CD14-positive monocyte (primary cell): Measurements from ENCODE around the gene ADSS1. TPM values are rescaled to one million over a fixed set of nuclear protein-coding genes. Genes with fewer than 3 reads are reported as not detected.
A peak's percentile ranks its signal among the peaks of the same experiment; 100 is the strongest.

Experiments
- DNase-seq, 3 donors: peaks; one replicate each; pipeline ENCODE4 v3.0.0-alpha.2; 2011 to 2022
- H2AFZ ChIP-seq: 2 replicates; pipeline ENCODE4 v1.6.0; 2012; ENCODE audit warnings: mild to moderate bottlenecking, low read depth, low read length, inconsistent platforms; ENCODE audit not compliant: insufficient read depth, poor library complexity, severe bottlenecking
- H3K27ac ChIP-seq, 2 donors: 1 replicate in 1 of 2; 2 replicates in 1 of 2; pipeline ENCODE4 v1.5.1; 2012 to 2013; ENCODE audit warnings: low read length in 2 of 2, control low read depth in 1 of 2, inconsistent platforms in 1 of 2, low read depth in 1 of 2, mild to moderate bottlenecking in 1 of 2
- H3K27me3 ChIP-seq, 2 donors: one replicate each; pipeline versions ENCODE4 v1.6.0 to v1.6.1; 2011 to 2013; ENCODE audit warnings: low read length in 2 of 2; ENCODE audit not compliant: control insufficient read depth in 2 of 2, insufficient read depth in 2 of 2
- H3K36me3 ChIP-seq, 2 donors: replicated peaks in 1 of 2; 1 replicate in 1 of 2; 2 replicates in 1 of 2; pipeline versions ENCODE4 v1.5.1 to v1.6.1; 2012 to 2013; ENCODE audit warnings: low read length in 2 of 2, control low read depth in 1 of 2, inconsistent platforms in 1 of 2, mild to moderate bottlenecking in 1 of 2; ENCODE audit not compliant: insufficient read depth in 2 of 2, control insufficient read depth in 1 of 2
- H3K4me1 ChIP-seq, 2 donors: 1 replicate in 1 of 2; 2 replicates in 1 of 2; pipeline versions ENCODE4 v1.5.1 to v1.6.1; 2012 to 2013; ENCODE audit warnings: low read length in 2 of 2, control low read depth in 1 of 2, inconsistent platforms in 1 of 2, mild to moderate bottlenecking in 1 of 2, moderate library complexity in 1 of 2; ENCODE audit not compliant: insufficient read depth in 2 of 2, control insufficient read depth in 1 of 2
- H3K4me2 ChIP-seq: replicated peaks from 2 replicates; pipeline ENCODE3; 2012; ENCODE audit warnings: low read length, moderate library complexity, mild to moderate bottlenecking; ENCODE audit not compliant: poor library complexity, severe bottlenecking; ENCODE audit errors: extremely low read depth
- H3K4me3 ChIP-seq, 3 experiments: fragments of 200-600 bp in 1 of 3; sonication (generic) in 1 of 3; replicated peaks in 1 of 3; 1 replicate in 2 of 3; 2 replicates in 1 of 3; pipeline ENCODE4 v1.5.1; 2011 to 2013; ENCODE audit warnings: low read length in 3 of 3, mild to moderate bottlenecking in 3 of 3, control low read depth in 2 of 3, low read depth in 2 of 3, inconsistent platforms in 1 of 3, moderate library complexity in 1 of 3
- H3K79me2 ChIP-seq: 2 replicates; pipeline ENCODE4 v1.6.0; 2012; ENCODE audit warnings: mild to moderate bottlenecking, control low read depth, inconsistent platforms, low read length, moderate library complexity; ENCODE audit not compliant: insufficient read depth
- H3K9ac ChIP-seq: 2 replicates; pipeline ENCODE4 v1.6.0; 2017; ENCODE audit warnings: low read length, mild to moderate bottlenecking; ENCODE audit not compliant: insufficient read depth, poor library complexity, severe bottlenecking
- H3K9me3 ChIP-seq, 2 donors: replicated peaks in 1 of 2; 1 replicate in 1 of 2; 2 replicates in 1 of 2; pipeline versions ENCODE4 v1.5.1 to v1.6.1; 2012 to 2013; ENCODE audit warnings: low read length in 2 of 2, control low read depth in 1 of 2; ENCODE audit not compliant: control insufficient read depth in 1 of 2, insufficient read depth in 1 of 2
- H4K20me1 ChIP-seq: 2 replicates; pipeline ENCODE4 v1.6.0; 2012; ENCODE audit warnings: mild to moderate bottlenecking, low read length, control low read depth, moderate library complexity; ENCODE audit not compliant: insufficient read depth
- H3K27ac Mint-ChIP-seq, 7 donors: one replicate each; pipeline ENCODE4 v1.8.0; 2020; ENCODE audit warnings: mild to moderate bottlenecking in 7 of 7, mixed read lengths in 7 of 7, moderate library complexity in 6 of 7, inconsistent platforms in 2 of 7
- H3K27me3 Mint-ChIP-seq, 3 donors: one replicate each; pipeline ENCODE4 v1.8.0; 2021 to 2022; ENCODE audit warnings: low read depth in 3 of 3, mild to moderate bottlenecking in 3 of 3, mixed read lengths in 3 of 3, moderate library complexity in 3 of 3, inconsistent platforms in 1 of 3
- H3K36me3 Mint-ChIP-seq, 2 donors: one replicate each; pipeline ENCODE4 v1.8.0; 2020; ENCODE audit warnings: mixed read lengths in 2 of 2, inconsistent platforms in 1 of 2, mild to moderate bottlenecking in 1 of 2
- H3K4me1 Mint-ChIP-seq: one replicate; pipeline ENCODE4 v1.8.0; 2020; ENCODE audit warnings: mild to moderate bottlenecking, mixed read lengths
- H3K4me3 Mint-ChIP-seq, 2 donors: one replicate each; pipeline ENCODE4 v1.8.0; 2020; ENCODE audit warnings: mild to moderate bottlenecking in 2 of 2, mixed read lengths in 2 of 2, moderate library complexity in 1 of 2
- H3K9me3 Mint-ChIP-seq, 7 donors: one replicate each; pipeline ENCODE4 v1.8.0; 2020 to 2022; ENCODE audit warnings: mixed read lengths in 7 of 7, mild to moderate bottlenecking in 6 of 7, moderate library complexity in 6 of 7, inconsistent platforms in 2 of 7
- WGBS: methylation state at CpG from one replicate; pipeline ENCODE4 v1.1.5; 2013; ENCODE audit warnings: missing lambda C conversion rate; ENCODE audit not compliant: insufficient coverage; 5-methylcytosine and 5-hydroxymethylcytosine counted together
- intact Hi-C, 2 donors: fragments of 100-400 bp; cut with micrococcal nuclease; formaldehyde crosslinking; loops; one replicate each; pipeline versions ENCODE4 v1.15.0 to v1.15.1; 2023
- polyA plus RNA-seq, 3 donors: library from polyadenylated mRNA; depleted of rRNA in 1 of 3; unstranded in 2 of 3; stranded (reverse) in 1 of 3; fragments of 300-500 nt in 2 of 3; fragments of >200 nt in 1 of 3; fragmentation: Illumina TruSeq in 2 of 3; gene quantifications; 1 replicate in 2 of 3; 2 replicates in 1 of 3; pipeline ENCODE4 v1.2.3, GENCODE V29; 2012 to 2021
- TF ChIP-seq, protein P1 (sequence below): fragments of 200-600 bp; IDR thresholded peaks from one replicate; pipeline ENCODE4 v1.8.0; 2022; ENCODE audit warnings: antibody characterized with exemption, mild to moderate bottlenecking

The ADSS1 gene
- polyA plus RNA-seq, 3 donors: 0.61 to 3.7 (median 0.64) TPM

DNA sequence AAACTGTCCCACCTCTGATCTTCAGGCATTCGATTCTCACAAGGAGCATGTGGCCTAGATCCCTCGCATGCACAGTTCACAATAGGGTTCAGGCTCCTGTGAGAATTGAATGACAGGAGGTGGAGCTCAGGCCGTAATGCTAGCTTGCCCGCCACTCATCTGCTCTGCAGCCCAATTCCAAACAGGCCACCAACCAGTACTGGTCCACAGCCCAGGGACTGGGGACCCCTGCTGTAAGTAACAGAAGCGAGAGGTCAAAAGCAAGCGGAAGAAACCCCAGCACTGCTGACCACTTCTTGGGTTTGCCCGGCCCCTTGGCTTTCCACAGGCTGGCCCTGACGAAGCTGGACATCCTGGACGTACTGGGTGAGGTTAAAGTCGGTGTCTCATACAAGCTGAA, 20.5 kb downstream of the ADSS1 start:
- H4K20me1 ChIP-seq: no peaks in the 10 kb centered on the region
- H3K4me2 ChIP-seq: no peak overlapping the region
- Mint-ChIP-seq H3K4me1 (peaks cover 17% of the 10 kb centered on the region), H3K36me3 (peaks cover 3 to 4% of the 10 kb centered on the region in 2 donors), H3K9me3 (no peaks in the 10 kb centered on the region), H3K4me3 (no peak overlapping the region), H3K27me3 (no peaks in the 10 kb centered on the region), H3K27ac (no peak overlapping the region)
- H3K27ac ChIP-seq: no peak overlapping the region
- no peak overlapping the region for H3K9ac ChIP-seq
- H3K27me3 ChIP-seq: no peaks in the 10 kb centered on the region
- H3K36me3 ChIP-seq: no peaks in the 10 kb centered on the region
- intact Hi-C loops: no loop called here
- H2AFZ ChIP-seq: no peak overlapping the region
- no peak for DNase-seq
- peaks cover 0 to 17% of the 10 kb centered on the region in 2 donors for H3K4me1 ChIP-seq
- TF ChIP-seq, protein P1, sequence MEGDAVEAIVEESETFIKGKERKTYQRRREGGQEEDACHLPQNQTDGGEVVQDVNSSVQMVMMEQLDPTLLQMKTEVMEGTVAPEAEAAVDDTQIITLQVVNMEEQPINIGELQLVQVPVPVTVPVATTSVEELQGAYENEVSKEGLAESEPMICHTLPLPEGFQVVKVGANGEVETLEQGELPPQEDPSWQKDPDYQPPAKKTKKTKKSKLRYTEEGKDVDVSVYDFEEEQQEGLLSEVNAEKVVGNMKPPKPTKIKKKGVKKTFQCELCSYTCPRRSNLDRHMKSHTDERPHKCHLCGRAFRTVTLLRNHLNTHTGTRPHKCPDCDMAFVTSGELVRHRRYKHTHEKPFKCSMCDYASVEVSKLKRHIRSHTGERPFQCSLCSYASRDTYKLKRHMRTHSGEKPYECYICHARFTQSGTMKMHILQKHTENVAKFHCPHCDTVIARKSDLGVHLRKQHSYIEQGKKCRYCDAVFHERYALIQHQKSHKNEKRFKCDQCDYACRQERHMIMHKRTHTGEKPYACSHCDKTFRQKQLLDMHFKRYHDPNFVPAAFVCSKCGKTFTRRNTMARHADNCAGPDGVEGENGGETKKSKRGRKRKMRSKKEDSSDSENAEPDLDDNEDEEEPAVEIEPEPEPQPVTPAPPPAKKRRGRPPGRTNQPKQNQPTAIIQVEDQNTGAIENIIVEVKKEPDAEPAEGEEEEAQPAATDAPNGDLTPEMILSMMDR: no peak
- H3K79me2 ChIP-seq: no peaks in the 10 kb centered on the region
- no peak overlapping the region for H3K4me3 ChIP-seq
- no peaks in the 10 kb centered on the region for H3K9me3 ChIP-seq
- 96% methylated on average over 5 of the region's 10 CpGs for WGBS

DNA sequence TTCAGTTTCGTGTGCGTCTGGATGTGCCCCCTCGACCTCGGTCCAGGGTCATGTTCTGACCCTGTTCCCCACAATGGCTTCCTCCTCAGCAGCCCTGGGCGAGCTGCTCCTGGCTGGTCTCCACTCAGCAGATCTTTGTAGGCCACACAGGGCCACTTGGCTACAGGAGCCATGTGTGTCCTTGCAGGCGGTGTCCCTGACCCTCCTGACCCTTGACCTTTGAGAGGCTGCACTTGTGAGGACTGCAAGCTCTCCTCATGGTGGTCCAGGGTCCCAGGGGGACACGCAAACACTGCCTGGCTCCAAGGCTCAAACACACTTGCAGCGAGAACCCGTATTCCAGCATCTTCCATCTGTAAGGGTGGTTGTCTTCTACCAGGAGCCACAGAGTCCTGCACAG, 21.4 kb downstream of the ADSS1 start:
- Histone ChIP-seq H3K4me3 (no peak overlapping the region), H4K20me1 (no peaks in the 10 kb centered on the region), H3K9ac (no peak overlapping the region), H3K4me2 (no peak overlapping the region), H2AFZ (no peak overlapping the region), H3K27me3 (no peaks in the 10 kb centered on the region), H3K27ac (no peak overlapping the region), H3K36me3 (no peaks in the 10 kb centered on the region), H3K4me1 (peaks cover 0 to 17% of the 10 kb centered on the region in 2 donors), H3K79me2 (no peaks in the 10 kb centered on the region), H3K9me3 (no peaks in the 10 kb centered on the region)
- peak overlapping the region in 1 of 7 donors; percentile 30 for H3K27ac Mint-ChIP-seq
- H3K27me3 Mint-ChIP-seq: no peaks in the 10 kb centered on the region
- intact Hi-C loops: no loop called here
- DNase-seq: no peak
- H3K4me1 Mint-ChIP-seq: peaks cover 17% of the 10 kb centered on the region
- no peak overlapping the region for H3K4me3 Mint-ChIP-seq
- TF ChIP-seq, protein P1: no peak
- peaks cover 0 to 4% of the 10 kb centered on the region in 2 donors for H3K36me3 Mint-ChIP-seq
- 96% methylated on average over 6 of the region's 9 CpGs for WGBS
- peaks cover 0 to 4% (median 0%) of the 10 kb centered on the region in 7 donors for H3K9me3 Mint-ChIP-seq
